Activated gamma-delta T cell (primary cell): Measurements from ENCODE around the gene ZBTB46.
"Not testable (repeated sequence)": the region's sequence is repeated elsewhere in the genome, so short reads cannot be mapped to it uniquely, and the experiment has no call there.

Experiments used
- DNase-seq: peaks from one replicate; lab custom pipeline; 2025; lab: John Stamatoyannopoulos, UW

Gene ZBTB46

DNA sequence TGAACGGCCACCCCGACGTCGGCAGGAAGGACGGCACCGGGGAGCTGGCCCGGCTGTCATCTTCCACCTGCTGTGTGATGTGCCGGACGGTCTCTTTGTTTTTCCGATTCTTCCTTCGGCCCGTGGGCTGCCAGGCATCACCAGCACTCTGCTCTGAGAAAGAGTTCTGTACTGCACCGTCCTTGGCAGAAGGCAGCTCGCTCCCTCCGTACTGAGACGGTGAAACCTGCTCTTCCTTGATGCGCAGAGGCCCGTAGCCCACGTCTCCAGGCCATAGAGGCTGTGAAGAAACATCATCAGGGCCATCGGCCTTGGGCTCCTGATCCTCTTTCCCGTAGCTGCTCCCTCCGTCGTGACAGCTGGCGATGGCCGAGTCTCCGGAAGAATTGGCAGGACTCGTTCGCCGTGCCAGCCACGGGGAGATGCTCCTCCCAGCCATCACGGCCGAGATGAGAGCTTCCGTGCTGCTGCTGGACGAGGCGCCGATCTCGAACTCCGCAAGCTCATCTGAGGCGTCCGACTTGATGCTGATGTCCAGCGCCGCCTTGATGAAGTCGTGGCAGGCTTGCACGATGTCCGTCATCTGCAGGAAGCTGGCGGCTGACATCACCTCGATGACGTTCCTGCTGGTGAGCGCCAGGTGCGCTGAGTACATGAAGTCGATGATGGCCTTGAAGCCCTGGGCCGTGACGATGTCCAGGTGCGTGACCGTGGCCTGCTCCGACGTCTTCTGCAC, 41.1 kb downstream of the ZBTB46 start:
- no peak for DNase-seq

DNA sequence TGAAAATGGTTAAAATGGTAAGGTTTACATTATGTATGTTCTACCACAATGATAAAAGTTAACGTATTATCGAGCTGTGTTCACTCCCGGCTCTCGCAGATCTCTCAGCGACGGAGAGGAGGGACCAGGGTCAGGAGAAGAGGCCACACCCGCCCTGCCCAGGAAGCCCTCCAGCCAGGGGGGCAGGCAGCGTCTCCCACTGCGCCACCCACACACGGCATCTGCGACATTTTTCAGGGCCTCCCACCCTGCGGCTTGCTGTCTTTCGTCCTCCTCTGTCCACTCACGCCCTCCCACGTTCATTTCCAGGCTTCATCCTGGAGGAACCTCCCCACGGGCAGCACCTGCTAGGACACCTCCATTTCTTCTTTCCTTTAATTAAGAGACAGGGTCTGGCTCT, 43.3 kb downstream of the ZBTB46 start:
- no peak for DNase-seq

DNA sequence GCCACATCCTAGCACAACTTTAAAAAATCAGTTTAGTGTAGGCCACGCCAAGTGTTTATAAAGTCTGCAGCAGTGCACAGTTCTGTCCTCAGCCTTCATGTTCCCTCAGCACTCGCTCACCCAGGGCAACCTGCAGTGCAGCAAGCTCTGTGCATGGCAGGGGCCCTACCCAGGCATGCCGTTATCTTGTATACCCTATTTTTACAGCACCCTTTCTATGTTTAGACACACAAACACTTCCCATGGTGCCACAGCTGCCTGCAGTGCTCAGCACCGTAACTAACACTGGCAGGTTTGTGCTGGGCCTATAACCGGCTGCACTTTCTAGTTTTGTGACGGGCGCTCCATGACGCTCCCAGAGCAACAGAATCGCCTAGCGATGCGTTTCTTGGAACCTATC, 43.8 kb downstream of the ZBTB46 start:
- DNase-seq: no peak

DNA sequence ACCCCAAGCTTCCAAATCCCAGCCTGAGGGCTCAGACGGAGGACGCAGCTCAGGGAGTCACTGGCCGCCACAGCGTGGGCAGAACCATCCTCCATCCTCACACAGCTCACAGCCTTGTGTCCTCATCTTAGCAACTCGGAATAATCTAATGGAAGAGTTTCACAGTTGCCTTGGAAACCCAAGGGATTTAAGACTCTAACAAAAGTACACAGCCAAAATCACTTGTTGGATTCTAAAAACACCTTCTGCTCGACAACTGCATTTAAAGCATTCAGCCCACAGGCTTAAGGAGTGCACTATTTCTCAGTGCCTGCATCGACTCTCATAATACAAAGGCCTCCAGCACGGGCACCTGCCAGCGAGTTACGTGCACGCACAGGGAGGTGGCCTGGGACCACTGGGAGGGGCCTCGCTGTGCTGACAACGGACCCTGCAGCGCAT, 45.4 kb downstream of the ZBTB46 start:
- no peak for DNase-seq

DNA sequence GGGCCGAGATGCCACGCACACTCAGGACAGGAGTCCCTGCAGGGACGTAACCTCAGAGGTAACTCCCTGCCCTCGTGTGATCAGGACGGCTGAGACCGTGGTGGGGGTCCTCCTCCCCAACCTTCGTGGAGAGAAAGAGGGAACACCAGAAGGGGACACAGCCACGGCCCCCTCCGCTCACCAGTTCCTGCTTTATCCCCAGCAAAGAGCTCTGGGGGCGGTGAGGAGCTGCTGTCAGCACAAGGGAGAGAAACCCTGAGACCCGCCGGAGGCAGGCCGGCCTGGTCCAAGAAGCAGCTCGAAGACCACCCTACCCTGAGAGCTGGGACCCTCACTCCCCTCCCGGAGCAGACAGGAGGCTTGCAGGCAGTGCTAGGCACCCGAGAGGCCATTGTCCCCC, 47.1 kb downstream of the ZBTB46 start:
- no peak for DNase-seq

DNA sequence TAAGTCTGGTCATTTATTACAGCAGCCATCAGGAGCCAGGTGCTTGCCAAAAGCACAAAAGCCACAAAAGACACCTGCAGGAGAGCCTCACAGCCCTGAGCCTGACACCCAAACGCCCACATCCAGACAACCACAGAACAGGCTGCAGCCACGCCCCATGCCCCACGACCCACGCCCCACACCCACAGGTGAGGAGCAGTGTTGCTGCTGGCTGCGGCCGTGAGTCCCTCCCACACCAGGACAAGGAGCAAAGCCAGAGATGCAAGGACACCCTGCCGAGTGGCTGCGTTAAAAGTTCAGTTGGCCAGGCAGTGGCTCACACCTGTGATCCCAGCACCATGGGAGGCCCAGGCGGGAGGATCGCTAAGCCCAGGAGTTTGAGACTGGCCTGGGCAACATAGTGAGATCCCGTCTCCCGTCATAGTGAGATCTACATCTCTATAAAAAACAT, 48.5 kb downstream of the ZBTB46 start:
- no peak for DNase-seq

DNA sequence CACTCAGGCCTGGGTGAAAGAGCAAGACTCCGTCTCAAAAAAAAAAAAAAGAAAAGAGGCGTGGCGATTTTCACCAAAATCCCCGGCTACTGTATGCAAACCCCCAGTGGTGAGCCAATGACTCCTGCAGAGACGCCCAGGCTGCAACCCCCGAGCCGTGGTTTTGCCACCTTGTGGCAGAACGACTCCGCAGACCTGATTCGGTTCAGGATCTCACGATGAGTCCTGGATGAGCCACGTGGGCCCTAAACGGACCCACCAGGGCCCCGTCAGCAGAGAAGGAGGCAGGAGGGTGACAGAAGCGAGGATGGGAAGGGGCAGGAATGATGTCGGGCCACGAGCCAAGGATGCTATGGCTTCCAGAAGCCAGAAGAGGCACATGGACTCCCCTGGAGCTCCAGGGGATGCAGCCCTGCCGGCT, 49.0 kb downstream of the ZBTB46 start:
- no peak for DNase-seq

DNA sequence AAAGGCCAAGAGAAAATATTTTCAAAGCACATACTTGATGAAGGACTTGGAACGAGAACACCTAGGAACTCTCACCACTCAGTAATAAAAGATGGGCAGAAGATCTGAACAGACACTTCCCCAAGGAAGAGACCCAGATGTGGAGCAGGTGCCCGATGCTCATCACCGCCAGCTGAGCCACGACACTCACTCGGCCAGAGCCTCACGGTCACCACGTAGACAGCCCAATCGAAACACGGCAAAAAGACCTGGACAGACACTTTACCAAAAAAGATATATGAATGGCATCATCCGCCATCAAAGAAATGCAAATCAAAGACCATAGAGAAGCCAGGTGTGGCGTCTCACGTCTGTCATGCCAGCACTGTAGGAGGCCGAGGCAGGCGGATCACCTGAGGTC, 49.9 kb downstream of the ZBTB46 start:
- no peak for DNase-seq

DNA sequence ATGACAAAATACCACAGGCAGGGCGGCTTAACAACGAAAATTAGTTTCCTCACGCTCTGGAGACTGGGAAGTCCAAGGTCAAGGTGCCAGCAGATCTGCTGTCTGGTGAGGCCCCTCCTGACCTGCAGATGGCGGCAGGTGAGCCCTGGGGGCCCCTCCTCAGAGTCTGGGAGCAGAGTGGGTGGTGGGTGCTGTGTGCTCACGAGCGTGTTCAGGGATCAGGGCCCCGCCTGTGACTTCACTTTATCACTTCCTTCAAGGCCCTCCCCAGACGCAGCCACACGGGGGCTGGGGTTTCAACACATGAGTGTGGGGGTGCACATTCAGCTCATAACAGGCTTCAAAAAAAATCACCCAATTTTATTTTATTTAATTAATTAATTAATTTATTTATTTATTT, 52.2 kb downstream of the ZBTB46 start:
- DNase-seq: no peak

DNA sequence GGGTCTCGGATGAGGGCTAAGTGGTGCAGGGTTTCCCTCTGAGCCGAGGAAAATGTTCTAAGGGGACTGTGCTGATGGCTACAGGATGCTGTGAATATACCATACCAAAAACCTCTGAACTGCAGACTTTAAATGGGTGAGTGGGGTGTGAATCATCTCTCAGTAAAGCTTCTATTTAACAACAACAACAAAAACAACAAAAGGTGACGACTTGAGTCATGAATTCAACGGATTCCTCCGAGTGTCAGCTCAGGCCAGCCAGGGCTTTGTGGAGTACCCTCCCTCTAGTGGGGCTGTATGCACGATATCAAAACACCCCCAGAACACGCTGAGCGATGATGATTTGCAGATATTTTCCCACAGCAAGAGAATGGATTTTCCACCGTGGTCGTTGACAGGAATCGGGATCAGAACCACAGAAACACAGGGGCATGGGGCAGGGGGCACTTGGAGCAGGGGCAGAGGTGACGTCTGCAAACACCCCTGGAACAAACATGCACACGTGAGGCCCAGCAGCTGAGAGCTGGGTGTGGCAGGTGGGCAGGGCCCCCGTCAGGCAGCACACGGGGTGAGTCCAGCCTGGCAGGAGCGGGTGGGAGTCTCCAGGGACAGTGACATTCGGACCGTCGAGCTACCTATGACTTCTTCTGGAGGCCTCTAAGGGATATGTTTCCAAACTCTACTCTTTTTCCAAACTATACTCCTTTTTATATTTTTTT, 52.9 kb downstream of the ZBTB46 start:
- DNase-seq: no peak

DNA sequence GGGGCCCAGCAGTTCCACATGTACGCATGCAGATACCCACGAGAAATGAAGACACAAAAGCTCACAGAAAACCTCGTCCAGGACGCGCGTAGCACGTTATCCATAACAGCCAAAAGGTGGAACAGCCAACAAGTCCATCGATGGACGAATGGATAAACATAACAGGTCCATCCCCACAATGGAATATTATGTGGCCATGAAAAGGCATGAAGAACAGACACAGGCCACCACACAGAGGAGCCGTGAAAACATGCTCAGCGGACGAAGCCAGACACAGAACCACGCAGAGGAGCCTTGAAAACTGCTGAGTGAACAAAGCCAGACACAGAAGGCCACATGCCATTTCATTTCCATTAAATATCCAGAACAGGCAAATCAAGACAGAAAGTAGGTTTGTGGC, 53.5 kb downstream of the ZBTB46 start:
- DNase-seq: no peak

DNA sequence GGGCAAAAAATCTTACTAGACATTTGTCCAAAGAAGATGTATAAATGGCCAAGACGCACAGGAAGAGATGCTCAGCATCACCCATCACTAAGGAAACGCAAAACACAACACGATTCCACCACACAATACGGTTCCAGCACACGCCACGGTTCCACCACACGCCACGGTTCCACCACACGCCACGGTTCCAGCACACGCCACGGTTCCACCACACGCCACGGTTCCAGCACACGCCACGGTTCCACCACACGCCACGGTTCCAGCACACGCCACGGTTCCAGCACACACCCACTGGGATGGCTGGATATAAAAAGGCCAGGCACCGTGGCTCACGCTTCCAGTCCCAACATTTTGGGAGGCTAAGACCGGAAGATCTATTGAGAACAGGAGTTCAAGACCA, 54.2 kb downstream of the ZBTB46 start:
- not testable (repeated sequence) for DNase-seq

DNA sequence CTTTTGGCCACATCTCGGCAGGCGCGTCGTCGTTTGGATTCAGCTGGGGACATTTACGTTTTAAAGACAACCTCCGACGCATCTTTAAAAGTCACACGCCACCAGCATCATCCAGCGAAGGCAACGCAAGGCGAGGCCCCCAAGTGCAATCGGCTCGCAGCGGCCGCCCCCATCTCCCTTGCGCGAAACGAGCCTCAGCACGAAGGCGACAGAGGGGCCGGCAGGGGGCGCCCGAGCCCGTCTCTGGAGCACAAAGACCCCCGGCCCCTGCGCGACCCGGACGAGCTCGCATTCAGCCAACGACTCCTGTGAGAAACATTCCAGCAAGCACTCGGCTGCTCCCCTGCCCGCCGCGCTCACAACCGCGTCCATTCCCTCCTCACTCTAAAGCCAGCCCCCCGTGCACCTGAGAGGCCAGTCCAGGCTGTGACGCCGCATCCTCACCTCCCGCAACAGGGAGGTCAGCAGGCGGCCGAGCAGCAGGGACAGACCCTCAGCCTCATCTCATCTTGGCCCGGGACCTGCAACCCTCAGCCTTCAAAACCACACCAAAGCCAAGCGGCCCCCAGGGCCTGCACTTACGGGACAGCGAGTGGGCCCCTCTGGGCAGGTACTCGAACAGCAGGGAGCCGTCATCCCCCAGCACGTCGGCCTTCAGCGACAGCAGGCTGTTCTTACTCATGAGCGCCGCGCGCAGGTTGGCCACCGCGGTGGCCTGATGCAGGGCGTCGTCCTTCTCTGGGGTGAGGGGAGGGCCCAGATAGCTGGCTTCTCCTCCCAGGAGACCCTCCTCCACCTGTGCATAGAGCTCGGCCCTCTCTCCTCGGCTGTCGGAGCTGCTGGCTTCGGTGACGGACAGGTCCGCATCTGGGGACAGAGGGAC, 55.7 kb downstream of the ZBTB46 start:
- no peak for DNase-seq

DNA sequence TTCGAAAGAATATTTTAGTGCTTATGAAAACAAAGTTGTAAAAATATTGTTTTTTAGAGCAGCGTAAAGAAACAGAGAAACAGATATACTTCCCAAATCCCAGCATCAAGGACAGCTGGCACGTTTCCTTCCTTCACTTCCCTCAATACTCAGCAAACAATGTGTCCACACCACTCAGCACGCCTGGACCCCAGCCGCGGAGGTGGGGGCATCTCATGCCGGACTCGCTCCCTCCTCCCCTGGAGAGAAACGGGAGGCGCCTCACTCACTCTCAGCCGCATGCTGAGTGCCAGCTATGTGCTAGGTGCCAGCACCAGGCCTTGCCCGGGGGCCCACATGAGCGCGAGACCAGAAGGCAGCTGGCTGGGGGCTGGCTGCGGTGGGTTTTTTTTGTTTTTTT, 56.8 kb downstream of the ZBTB46 start:
- DNase-seq: no peak

DNA sequence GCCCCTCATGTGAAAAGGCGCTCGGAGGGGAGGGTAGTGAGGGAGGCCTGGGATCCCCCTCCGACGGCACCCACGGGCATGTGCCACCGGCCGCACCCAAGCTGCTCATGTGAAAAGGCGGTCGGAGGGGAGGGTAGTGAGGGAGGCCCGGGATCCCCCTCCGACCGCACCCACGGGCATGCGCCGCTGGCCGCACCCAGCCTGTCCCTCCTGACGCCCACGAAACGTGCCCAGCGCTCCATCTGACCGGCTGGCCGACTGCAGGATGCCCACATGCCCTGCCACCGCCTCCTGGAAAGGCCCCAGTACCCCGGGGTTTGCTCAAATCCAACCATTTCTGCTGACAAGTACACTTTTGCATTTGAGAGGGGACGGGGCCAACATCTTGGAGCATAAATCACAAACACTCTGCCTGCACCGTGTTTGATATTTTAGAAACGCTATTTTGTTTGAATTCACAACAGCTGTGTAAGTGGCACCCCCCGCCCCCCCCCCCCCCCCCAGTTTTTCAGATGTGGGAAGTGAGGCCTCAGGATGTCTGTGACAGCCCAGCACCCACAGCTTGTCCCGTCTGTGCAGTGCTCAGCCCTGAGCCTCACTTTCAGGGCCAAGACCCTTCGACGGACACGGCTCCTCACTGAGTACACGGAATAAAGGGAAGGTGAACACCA, 57.4 kb downstream of the ZBTB46 start:
- DNase-seq: no peak

DNA sequence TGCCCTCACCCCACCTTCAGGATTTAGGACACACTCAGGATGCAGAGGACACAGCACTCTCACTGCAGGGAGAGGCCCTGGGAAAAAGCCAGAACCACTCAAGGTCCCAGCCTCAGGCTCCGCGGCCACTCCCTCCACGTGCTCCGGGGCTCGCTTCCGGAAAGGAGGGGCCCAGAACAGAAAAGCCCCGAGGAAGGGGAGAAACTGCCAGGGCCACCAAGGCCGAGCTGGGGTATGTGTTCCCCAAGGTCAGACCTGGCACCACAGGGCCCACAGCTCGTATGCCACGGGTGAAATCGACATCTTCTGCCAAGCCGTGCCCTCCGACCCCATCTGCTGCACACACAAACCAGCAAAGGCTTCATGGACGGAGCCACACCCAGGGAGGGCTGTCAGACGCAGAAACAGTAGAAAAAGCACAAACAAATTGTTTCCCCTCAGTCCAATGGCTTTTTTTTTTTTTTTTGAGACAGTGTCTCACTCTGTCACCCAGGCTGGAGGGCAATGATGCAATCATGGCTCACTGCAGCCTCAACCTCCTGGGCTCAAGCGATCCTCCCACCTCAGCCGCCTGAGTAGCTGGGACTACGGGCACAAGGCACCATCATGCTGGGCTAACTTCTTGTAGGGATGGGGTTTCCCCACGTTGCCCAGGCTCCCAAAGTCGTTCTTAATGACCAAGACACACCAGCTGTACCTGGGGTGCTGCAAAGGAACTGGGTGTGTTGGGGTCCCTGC, 58.1 kb downstream of the ZBTB46 start:
- no peak for DNase-seq

DNA sequence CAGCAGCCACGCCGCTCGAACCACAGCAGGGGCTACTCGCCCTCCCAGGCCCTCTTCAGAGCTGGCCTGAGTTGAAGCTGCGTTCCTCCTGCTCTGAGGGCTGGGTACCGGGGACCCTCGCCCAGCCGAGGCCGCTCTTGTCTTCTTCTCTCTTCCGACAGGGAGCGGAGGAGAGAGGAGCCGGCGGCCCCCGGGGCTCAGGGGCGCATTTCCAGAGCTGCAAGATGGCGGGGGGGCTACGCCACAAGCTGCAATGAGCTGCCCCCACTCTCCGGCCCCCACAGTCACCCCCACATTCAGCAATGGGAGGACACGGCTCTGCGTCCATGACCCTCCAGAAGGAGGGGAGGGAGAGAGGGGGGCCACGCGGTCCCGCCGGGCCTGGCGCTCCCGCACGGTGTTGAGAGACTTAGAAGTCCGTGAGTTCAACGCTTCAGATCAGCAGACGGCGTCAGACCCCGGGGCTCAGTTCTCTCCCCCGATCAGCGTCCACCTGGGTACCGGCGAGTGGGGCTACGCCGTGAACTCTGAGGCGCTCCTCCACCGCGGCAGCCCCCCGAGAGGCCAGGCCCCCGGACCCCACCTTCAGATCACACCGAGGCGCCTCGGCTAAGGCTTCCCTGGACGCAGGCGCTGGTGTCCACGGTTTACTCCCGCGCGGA, 59.9 kb downstream of the ZBTB46 start:
- DNase-seq: no peak

DNA sequence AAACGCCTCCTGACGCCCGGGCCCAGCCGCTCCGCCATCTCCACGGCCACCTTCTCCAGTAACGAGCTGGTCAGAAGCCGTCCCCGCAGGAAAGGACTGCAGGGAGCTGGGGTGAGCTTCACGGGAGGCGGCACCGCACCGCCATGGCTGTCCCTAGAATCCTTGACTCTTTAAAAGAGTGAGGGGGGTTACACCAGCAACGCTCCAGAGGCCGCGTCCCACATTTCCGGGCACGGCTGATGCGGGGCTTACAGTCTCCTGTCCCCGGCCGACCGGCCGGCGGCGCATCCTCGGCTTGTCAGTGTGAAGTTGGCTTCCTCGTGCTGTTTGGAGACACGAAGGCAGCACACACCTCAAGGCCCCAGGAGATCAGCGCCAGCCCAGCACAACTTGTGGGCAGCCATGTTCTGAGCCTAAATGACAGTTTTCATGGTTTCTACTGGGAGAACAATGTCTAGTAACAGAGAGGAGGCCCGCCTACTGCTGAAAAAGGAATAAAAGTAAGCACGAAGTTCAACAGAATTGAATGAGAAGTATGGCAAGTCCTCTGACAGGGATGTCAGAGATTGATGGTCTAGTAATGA, 61.1 kb downstream of the ZBTB46 start:
- no peak for DNase-seq

DNA sequence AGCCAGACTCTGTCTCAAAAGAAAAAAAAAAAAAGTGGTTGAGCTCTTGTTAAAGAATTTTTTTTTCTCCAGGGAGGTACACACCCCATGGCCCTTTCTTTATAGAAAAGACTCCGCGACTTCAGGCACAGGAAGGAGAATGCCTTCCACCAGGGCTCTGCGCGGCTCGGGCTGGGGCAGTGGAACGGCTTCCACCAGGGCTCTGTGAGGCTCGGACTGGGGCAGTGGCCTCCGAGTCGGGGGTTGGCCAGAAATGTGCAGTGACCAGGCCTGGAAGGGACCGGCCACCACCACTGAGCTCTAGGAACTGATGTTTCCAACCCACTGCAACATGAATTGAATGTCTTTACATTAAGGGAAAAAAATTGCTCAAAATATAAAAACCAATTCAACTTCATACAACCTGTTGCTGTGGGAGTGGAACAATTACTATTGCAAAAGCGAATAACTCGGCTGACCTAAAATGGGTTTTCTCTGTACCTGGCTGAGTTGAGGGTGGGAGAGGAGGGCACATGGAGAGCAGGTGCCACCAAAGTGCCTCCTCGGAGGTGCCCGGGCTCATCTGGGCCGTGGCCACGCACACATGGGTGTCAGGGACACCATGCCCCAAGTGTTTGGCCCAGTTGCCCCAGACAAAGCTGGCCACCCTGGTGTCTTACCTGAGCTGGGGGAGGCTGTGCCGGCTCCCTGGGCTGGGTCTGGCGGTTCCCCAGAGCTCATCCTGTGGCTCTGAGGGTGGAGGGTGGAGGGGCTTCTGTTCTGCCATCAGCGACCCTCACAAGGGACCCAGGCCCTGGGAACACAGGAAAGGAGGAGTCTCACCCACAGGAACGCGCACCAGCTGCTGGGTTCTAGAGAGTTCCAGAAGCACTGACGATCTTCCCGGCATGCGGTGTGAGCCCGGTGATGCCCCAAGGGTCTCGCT, 62.2 kb downstream of the ZBTB46 start:
- no peak for DNase-seq
